Brain microvascular endothelial cell (primary cell): Measurements from ENCODE around the gene ITGA2.

Experiments used
- DNase-seq: peaks from one replicate; pipeline ENCODE4 v3.0.0-alpha.2; 2020
- H3K27ac ChIP-seq: fragments of 250-450 bp; sonication (Bioruptor Pico); 2 replicates; pipeline ENCODE4 v1.5.1; 2020; ENCODE audit warnings: mild to moderate bottlenecking, moderate library complexity
- H3K27me3 ChIP-seq: fragments of 250-450 bp; sonication (Bioruptor Pico); replicated peaks from 2 replicates; pipeline ENCODE4 v1.5.1; 2020; ENCODE audit warnings: mild to moderate bottlenecking
- H3K36me3 ChIP-seq: fragments of 250-450 bp; sonication (Bioruptor Pico); replicated peaks from 2 replicates; pipeline ENCODE4 v1.5.1; 2020; ENCODE audit warnings: mild to moderate bottlenecking
- H3K4me3 ChIP-seq: 2 replicates; pipeline ENCODE4 v1.5.1; 2011; ENCODE audit warnings: low read depth, mild to moderate bottlenecking, control low read depth, low read length, moderate library complexity
- CTCF ChIP-seq: IDR thresholded peaks from 2 replicates; pipeline ENCODE4 v1.5.1; 2011; ENCODE audit warnings: low read depth, mild to moderate bottlenecking, moderate library complexity, low read length, control low read depth, inconsistent platforms; ENCODE audit errors: missing control alignments
- in situ Hi-C: cut with HindIII; loops from 2 replicates; pipeline ENCODE4 v1.10.0; 2017; ENCODE audit warnings: low sequenced_read_pairs, low pct_ligation_motif_present

The ITGA2 gene

GRCh38 chr5:53048248-53048647 lies 59.1 kb downstream of the ITGA2 start:
- DNase-seq, result no peak
- in situ Hi-C loops, result no loop called here
- peaks cover 39% of the 10 kb centered on the region for H3K36me3 ChIP-seq
- H3K4me3 ChIP-seq, result no peak overlapping the region
- H3K27me3 ChIP-seq, result no peaks in the 10 kb centered on the region
- no peak overlapping the region for H3K27ac ChIP-seq
- no peak for TF ChIP-seq CTCF

GRCh38 chr5:53052499-53052898 lies 63.3 kb downstream of the ITGA2 start:
- TF ChIP-seq CTCF, result no peak
- in situ Hi-C loops, result no loop called here
- no peak overlapping the region for H3K27ac ChIP-seq
- DNase-seq, result no peak
- H3K27me3 ChIP-seq, result no peaks in the 10 kb centered on the region
- no peak overlapping the region for H3K4me3 ChIP-seq
- H3K36me3 ChIP-seq, result peaks cover 54% of the 10 kb centered on the region

- in situ Hi-C loops, result no loop called here
Observed at GRCh38 chr5:53053364-53053763, 64.2 kb downstream of the ITGA2 start.

GRCh38 chr5:53055365-53055764 lies 66.2 kb downstream of the ITGA2 start:
- no peak for TF ChIP-seq CTCF
- Histone ChIP-seq H3K36me3 (peaks cover 58% of the 10 kb centered on the region), H3K27me3 (no peaks in the 10 kb centered on the region), H3K27ac (no peak overlapping the region), H3K4me3 (no peak overlapping the region)
- no peak for DNase-seq
- in situ Hi-C loops, result no loop called here

More at GRCh38 chr5:53053364-53053763, 64.2 kb downstream of the ITGA2 start:
- no peaks in the 10 kb centered on the region for H3K27me3 ChIP-seq
- no peak for TF ChIP-seq CTCF
- H3K27ac ChIP-seq, result no peak overlapping the region
- H3K36me3 ChIP-seq, result peaks cover 53% of the 10 kb centered on the region
- no peak overlapping the region for H3K4me3 ChIP-seq
- DNase-seq, result no peak

GRCh38 chr5:53059281-53059680 lies 70.1 kb downstream of the ITGA2 start:
- no peak overlapping the region for H3K4me3 ChIP-seq
- no peak for TF ChIP-seq CTCF
- peak overlapping the region; percentile 63 for H3K27ac ChIP-seq
- no peaks in the 10 kb centered on the region for H3K27me3 ChIP-seq
- in situ Hi-C loops, result no loop called here
- H3K36me3 ChIP-seq, result peaks cover 40% of the 10 kb centered on the region
- peak; percentile 20 for DNase-seq

GRCh38 chr5:53063176-53063575 lies 74.0 kb downstream of the ITGA2 start:
- no peak for TF ChIP-seq CTCF
- in situ Hi-C loops, result no loop called here
- H3K36me3 ChIP-seq, result peaks cover 30% of the 10 kb centered on the region
- no peaks in the 10 kb centered on the region for H3K27me3 ChIP-seq
- no peak for DNase-seq
- no peak overlapping the region for H3K27ac ChIP-seq
- H3K4me3 ChIP-seq, result no peak overlapping the region
